Left ventricle myocardium superior (tissue), 1 donor: Measurements from ENCODE around the gene KSR2. TPM values are rescaled to one million over a fixed set of nuclear protein-coding genes. Genes with fewer than 3 reads are reported as not detected.
"Not testable (repeated sequence)": the region's sequence is repeated elsewhere in the genome, so short reads cannot be mapped to it uniquely, and the experiment has no call there.

Experiments
- ATAC-seq: fragments of 200-7000 bp; cut with Tn5 transposase; one replicate; pipeline ENCODE4 v1.9.1; 2020; ENCODE audit warnings: mild to moderate bottlenecking, moderate library complexity
- DNase-seq: peaks from one replicate; pipeline ENCODE4 v3.0.0-alpha.2; 2020
- intact Hi-C: fragments of 100-400 bp; cut with micrococcal nuclease; formaldehyde crosslinking; loops from one replicate; pipeline ENCODE4 v1.11.0; 2022
- total RNA-seq: library from RNA; stranded (reverse); fragmentation: NEBNext Ultra II Directional; extraction: Animal tissue kit (Norgen Biotek cat#: 25700); gene quantifications from one replicate; pipeline ENCODE4 v1.2.1, GENCODE V29; 2021
- donor health status: DM: no; HTN: yes; CAD: no; lungs with severe emphysema.

The KSR2 gene
- total RNA-seq, 1 donor from 2014 or later: not detected

DNA sequence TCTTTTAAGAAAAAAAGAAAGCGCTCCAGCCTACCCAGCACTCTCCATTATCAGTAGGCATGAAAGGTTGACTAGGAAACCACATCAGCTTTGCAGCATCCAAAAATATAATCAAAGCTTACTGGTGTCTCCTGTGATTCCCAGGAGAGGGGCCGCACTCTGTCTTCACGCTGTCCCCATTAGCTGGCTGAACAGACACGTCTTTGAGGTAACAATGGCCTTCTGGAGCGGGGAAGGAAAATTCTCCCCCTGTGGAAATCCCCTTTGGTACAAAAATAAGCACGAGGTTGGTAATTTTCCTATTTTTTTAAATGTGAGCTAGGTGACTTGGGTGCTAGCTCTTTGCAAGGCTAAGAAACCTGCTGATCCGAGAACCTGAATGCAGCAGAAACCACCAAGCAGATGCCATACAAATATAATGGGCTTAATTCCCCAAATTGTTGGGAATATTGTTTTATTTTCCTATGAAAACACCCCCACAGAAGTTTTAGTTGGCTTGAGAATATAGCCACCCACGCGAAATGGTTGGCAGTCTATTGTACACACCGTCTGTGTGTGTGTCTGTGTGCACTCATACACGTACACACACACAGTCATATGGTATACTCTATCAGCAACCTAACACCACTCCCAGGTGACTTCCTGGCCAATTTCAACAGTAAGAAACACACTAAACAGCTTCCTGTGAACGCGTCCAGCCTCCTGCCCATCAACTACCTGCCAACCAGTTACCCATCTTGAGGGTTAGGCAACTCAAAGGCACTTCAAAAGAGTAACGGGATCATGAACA is 71.2 kb downstream of the KSR2 start:
- intact Hi-C loops: no loop called here
- ATAC-seq (no peak), DNase-seq (no peak)

GRCh38 chr12:117896009-117896408 is 72.8 kb downstream of the KSR2 start:
- ATAC-seq (no peak), DNase-seq (no peak)
- intact Hi-C loops: no loop called here

DNA sequence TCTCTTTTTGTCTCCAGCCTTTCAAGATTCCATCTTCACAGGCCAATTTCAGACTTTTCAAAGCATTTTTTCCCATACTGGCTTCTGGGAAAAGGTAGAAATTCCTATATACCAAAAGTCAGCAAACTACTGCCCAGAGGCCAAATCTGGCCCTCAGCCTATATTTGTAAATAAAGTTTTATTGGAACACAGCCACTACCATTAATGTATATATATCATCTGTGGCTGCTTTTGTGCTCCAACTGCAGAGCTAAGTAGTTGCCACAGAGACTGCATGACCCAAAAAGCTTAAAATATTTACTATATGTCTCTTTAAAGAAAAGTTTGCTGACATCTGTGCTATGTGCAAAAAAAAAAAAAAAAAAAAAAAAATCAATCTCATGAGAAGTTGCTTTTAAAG is 76.3 kb downstream of the KSR2 start:
- no peak for ATAC-seq
- intact Hi-C loops: no loop called here
- no peak for DNase-seq

DNA sequence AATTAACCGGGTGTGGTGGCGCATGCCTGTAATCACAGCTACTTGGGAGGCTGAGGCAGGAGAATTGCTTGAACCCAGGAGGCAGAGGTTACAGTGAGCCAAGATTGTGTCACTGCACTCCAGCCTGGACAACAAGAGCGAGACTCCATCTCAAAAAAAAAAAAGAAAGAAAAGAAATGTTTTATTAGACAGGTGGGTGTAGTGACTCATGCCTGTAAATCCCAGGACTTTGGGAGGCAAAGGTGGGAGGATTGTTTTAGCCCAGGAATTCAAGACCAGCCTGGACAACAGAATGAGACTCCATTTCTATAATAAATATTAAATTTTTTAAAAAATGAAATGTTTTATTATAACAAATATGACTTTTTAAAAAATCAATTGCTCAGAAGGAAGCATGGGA is 77.5 kb downstream of the KSR2 start:
- ATAC-seq, DNase-seq, intact Hi-C loops: not testable (repeated sequence)

- DNase-seq (no peak), ATAC-seq (peak; percentile 41)
- intact Hi-C loops: no loop called here
Measured at GRCh38 chr12:117890644-117891043, 78.1 kb downstream of the KSR2 start.

DNA sequence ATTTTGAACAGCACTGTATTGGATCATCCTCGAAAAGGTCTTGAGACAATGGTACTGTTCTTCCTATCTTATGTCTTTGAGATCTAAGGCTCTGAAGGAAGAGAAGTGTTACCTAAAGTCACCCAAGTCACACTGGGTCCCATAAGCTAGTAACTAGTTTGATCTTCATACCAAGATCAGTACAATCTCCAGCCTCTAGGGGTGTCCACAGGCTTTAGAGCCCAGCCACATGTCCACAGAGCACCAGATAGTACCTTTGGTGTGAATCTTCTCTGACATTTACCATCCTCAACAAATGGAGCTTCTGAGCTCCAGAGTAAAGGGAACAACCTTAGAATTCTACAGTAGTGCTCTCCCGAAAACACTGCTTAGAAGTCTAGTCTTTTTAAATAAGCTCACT is 78.7 kb downstream of the KSR2 start:
- no peak for DNase-seq
- intact Hi-C loops: no loop called here
- ATAC-seq: no peak

DNA sequence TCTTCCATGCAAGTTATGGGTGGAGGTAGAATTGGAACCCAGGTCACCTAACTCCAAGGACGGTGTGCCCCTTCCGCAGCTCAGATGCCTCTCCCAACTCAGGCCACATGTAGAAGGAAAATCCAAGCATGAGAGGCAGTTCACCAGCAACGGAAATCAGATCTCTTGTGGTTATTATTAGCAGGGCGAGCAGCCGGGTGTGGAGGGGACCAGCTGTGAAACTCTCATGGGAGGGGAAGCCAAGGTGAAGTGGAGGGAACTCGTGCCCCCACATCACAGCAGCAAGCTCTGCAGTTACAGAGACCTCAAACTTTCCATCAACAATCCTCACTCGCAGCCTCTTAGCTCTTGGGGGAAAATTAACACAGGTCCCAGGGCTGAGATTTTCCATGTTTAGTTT is 79.7 kb downstream of the KSR2 start:
- ATAC-seq (no peak), DNase-seq (no peak)
- intact Hi-C loops: no loop called here

DNA sequence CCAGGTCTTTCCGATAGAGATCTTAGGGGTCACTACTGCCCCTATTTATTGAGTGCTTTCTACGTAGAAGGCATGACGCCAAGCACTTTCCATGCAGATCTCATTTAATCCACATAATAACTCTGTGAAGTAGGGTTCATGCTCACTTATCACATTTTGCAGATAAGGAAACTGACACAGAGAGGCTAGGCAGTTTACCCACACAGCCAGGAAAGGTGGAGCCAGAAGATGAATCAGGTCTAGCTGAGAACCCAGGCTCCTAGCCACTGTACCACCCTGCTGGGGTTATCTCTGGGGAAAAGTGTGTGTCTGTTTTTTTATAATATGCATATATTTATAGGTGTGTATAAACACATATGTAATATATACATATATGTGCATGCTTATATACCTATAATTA is 83.6 kb downstream of the KSR2 start:
- ATAC-seq (no peak), DNase-seq (no peak)
- intact Hi-C loops: no loop called here

GRCh38 chr12:117884161-117884560 is 84.6 kb downstream of the KSR2 start:
- no peak for ATAC-seq
- intact Hi-C loops: no loop called here
- DNase-seq: no peak

GRCh38 chr12:117882603-117883184 is 86.1 kb downstream of the KSR2 start:
- intact Hi-C loops: no loop called here
- no peak for DNase-seq
- ATAC-seq: no peak

DNA sequence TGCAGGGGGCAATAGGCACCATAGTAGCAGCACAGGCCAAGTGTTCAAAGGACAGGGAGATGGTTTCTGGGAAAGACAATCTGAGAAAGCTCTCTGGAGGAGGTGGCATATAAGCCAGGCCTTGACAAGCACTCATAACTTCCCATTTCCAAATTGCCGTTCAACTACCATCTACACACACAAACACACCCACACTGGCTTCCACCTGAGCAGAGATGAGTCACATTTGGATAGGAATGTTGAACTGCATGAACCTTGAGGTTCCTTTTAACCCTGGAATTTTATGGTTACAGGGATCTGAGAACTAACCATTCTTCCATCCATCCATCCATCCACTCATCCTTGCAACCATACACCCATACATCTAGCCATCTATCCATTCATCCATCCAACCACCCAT is 86.6 kb downstream of the KSR2 start:
- ATAC-seq (no peak), DNase-seq (no peak)
- intact Hi-C loops: no loop called here

GRCh38 chr12:117881517-117881916 is 87.3 kb downstream of the KSR2 start:
- no peak for DNase-seq
- no peak for ATAC-seq
- intact Hi-C loops: no loop called here

DNA sequence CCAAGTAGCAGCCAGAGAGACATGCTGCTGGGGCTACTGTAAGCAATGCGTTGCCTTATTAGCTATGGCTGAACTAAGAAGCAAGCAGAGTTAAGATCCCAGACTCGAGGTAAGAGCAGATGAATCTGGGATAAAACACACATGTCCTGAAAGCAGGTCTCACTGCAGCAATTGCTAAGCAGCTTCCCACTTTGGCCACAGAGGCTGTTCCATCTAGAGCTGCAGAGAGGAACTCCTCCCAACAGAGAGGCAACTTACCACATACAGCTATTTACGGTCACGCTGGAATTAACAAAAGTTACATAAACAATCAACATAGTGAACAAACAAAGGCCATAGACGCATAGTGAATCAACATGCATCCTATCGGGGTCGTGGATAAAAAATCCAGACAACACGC is 90.2 kb downstream of the KSR2 start:
- no peak for ATAC-seq
- intact Hi-C loops: no loop called here
- no peak for DNase-seq

GRCh38 chr12:117876436-117876816 is 92.4 kb downstream of the KSR2 start:
- intact Hi-C loops: no loop called here
- no peak for DNase-seq
- no peak for ATAC-seq

GRCh38 chr12:117875744-117876435 is 92.9 kb downstream of the KSR2 start:
- no peak for ATAC-seq
- intact Hi-C loops: no loop called here
- DNase-seq: no peak

DNA sequence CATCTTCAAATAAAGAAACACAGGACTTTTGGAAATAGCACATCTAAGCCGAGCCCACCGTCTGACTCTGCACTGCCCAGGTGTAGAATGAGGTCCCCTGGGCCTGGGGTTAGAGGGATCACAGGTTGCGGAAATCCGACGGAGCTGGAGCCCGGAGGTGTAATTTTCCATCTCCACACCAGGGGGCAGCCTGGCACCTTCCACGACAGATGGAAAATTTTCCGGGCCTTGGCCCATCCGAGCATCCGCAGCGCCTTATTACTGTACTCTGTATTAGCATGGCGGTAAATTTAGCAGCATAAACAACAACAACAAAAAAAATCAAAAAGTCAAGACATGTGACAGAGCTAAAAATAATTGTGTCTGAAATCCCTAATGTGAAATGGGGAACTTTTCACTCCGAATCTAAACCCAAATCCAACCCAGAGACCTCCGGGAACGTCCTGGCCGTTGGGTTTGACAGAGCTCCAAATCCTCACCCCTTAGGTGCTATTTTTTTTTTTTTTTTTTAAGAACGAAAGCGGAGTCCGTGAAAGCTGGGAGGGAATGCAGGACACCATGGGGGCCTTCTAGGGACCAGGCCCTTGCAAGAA is 93.9 kb downstream of the KSR2 start:
- DNase-seq (peak; percentile 71), ATAC-seq (peak; percentile 84)
- intact Hi-C loops: no loop called here

- intact Hi-C loops, ATAC-seq, DNase-seq: not testable (repeated sequence)
Measured at GRCh38 chr12:117874198-117874597, 94.6 kb downstream of the KSR2 start.

- no peak for ATAC-seq
Measured at GRCh38 chr12:117872546-117873169, 96.1 kb downstream of the KSR2 start.

GRCh38 chr12:117869551-117869950 is 99.2 kb downstream of the KSR2 start:
- DNase-seq (no peak), ATAC-seq (no peak)
- intact Hi-C loops: no loop called here

More at GRCh38 chr12:117872546-117873169, 96.1 kb downstream of the KSR2 start:
- intact Hi-C loops: no loop called here
- DNase-seq: no peak

GRCh38 chr12:117867348-117867747 is 101.4 kb downstream of the KSR2 start:
- intact Hi-C loops: no loop called here
- no peak for ATAC-seq
- DNase-seq: no peak
